Nephron progenitor cell (in vitro differentiated cells): ENCODE data around the gene SLAMF8.

Experiments used
- DNase-seq: peaks from one replicate; pipeline ENCODE4 v3.0.0; 2021
- H3K27ac Mint-ChIP-seq: 2 replicates; pipeline ENCODE4 v1.8.0; 2021; ENCODE audit warnings: mild to moderate bottlenecking, moderate library complexity, mixed read lengths
- H3K27me3 Mint-ChIP-seq: 2 replicates; pipeline ENCODE4 v1.8.0; 2021; ENCODE audit warnings: mild to moderate bottlenecking, low read depth, mixed read lengths; ENCODE audit not compliant: poor library complexity
- H3K36me3 Mint-ChIP-seq: 2 replicates; pipeline ENCODE4 v1.8.0; 2021; ENCODE audit warnings: low read depth, mixed read lengths
- H3K4me1 Mint-ChIP-seq: 2 replicates; pipeline ENCODE4 v1.8.0; 2021; ENCODE audit warnings: mixed read lengths
- H3K4me3 Mint-ChIP-seq: 2 replicates; pipeline ENCODE4 v1.8.0; 2021; ENCODE audit warnings: mild to moderate bottlenecking, moderate library complexity, mixed read lengths
- H3K9me3 Mint-ChIP-seq: 2 replicates; pipeline ENCODE4 v1.8.0; 2021; ENCODE audit warnings: mild to moderate bottlenecking, moderate library complexity, mixed read lengths
- TF ChIP-seq, protein P1 (sequence below): fragments of 200-600 bp; sonication (generic); IDR thresholded peaks from 2 replicates; pipeline ENCODE4 v1.5.0; 2021; ENCODE audit warnings: antibody characterized with exemption

SLAMF8 gene

DNA sequence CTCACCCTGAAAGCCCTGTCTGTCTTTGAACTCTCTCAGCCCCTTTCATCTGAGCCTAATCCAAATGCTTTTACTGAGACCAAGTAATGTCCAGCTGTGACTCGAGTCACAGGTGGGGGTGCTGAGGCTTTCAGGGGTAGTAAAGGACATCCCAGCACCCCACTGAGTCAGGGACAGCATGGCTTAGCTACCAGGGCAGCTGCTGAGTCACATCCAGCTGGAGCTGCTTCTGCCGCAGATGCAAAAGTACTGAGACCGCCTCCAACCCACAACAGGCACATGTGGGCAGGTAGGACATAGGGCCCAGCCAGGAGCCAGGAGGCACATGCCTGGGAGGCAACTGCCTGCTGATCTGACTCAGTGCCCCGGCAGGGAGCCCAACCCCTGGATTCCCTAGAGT lies 42.5 kb downstream of the SLAMF8 start:
- TF ChIP-seq, protein P1, sequence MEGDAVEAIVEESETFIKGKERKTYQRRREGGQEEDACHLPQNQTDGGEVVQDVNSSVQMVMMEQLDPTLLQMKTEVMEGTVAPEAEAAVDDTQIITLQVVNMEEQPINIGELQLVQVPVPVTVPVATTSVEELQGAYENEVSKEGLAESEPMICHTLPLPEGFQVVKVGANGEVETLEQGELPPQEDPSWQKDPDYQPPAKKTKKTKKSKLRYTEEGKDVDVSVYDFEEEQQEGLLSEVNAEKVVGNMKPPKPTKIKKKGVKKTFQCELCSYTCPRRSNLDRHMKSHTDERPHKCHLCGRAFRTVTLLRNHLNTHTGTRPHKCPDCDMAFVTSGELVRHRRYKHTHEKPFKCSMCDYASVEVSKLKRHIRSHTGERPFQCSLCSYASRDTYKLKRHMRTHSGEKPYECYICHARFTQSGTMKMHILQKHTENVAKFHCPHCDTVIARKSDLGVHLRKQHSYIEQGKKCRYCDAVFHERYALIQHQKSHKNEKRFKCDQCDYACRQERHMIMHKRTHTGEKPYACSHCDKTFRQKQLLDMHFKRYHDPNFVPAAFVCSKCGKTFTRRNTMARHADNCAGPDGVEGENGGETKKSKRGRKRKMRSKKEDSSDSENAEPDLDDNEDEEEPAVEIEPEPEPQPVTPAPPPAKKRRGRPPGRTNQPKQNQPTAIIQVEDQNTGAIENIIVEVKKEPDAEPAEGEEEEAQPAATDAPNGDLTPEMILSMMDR = no peak
- H3K36me3 Mint-ChIP-seq = no peaks in the 10 kb centered on the region
- peaks cover 23% of the 10 kb centered on the region for H3K4me1 Mint-ChIP-seq
- H3K27me3 Mint-ChIP-seq = peaks cover 37% of the 10 kb centered on the region
- H3K9me3 Mint-ChIP-seq = no peaks in the 10 kb centered on the region
- no peak overlapping the region for H3K4me3 Mint-ChIP-seq
- no peak overlapping the region for H3K27ac Mint-ChIP-seq
- DNase-seq = no peak

DNA sequence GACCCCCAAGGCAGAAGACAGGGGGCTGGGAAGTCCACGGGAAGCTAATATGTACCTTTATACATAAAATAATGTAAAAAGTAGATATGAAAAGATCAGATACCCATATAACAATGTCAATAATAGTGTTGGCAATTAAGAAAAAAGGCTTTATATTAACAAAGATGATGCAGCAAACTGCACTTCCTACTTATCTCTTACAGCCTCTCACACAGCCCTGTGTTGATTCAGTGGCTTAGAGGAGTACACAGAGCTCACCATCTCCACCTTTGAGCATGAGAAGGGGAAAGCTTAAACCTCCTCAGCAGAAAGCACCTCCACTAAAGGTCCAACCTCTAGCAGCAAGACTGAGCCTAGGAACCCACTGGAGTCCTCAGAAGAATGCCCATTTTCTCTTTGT lies 42.9 kb downstream of the SLAMF8 start:
- H3K27ac Mint-ChIP-seq = no peak overlapping the region
- TF ChIP-seq, protein P1 = no peak
- H3K9me3 Mint-ChIP-seq = no peaks in the 10 kb centered on the region
- peaks cover 41% of the 10 kb centered on the region for H3K27me3 Mint-ChIP-seq
- no peaks in the 10 kb centered on the region for H3K36me3 Mint-ChIP-seq
- DNase-seq = no peak
- H3K4me3 Mint-ChIP-seq = no peak overlapping the region
- H3K4me1 Mint-ChIP-seq = peaks cover 23% of the 10 kb centered on the region

DNA sequence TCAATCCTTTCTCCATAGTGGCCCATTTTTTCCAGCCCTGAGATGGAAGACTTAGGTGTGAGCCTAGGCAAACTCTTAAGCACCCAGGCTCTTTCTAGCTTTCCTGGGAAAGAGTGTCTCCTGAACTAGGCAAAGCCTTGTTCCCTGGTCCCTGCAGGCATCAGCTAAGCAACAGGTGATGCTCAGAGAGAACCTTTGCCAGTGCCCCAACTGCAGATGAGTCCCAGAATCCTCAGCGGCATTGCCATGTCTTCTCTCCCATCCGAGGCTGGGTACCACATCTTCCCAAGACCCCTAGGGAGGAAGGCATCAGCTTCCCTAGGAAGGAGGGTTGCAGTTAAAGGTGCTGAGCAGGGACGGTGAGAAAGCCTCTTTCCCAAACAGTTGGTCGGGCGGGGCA lies 44.0 kb downstream of the SLAMF8 start:
- DNase-seq = no peak
- Mint-ChIP-seq H3K4me1 (peaks cover 21% of the 10 kb centered on the region), H3K4me3 (no peak overlapping the region), H3K27me3 (peaks cover 41% of the 10 kb centered on the region), H3K9me3 (no peaks in the 10 kb centered on the region), H3K36me3 (no peaks in the 10 kb centered on the region), H3K27ac (no peak overlapping the region)
- TF ChIP-seq, protein P1 = no peak

DNA sequence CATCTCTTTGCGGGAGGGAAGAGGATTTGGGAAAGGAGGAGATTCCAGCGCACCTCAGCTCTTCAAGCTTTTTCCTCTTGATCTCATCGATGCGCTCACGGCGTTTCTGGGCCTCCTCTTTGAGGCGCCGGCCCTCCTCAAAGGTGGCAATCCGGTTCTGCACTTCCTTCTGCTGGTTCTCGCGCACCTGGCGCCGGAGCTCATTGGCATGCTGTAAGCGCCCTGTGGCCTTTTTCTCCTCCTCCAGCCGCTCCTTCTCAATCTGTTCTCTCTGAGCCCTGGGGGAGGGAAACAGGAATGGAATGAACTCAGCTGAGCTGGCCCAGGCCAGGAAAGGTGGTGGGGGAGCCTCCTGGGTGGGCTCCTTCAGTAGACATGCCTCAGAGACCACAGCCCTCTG lies 46.2 kb downstream of the SLAMF8 start:
- Mint-ChIP-seq H3K4me1 (peaks cover under 1% of the 10 kb centered on the region), H3K27me3 (peaks cover 37% of the 10 kb centered on the region), H3K36me3 (no peaks in the 10 kb centered on the region), H3K27ac (no peak overlapping the region), H3K9me3 (no peaks in the 10 kb centered on the region), H3K4me3 (no peak overlapping the region)
- no peak for DNase-seq
- TF ChIP-seq, protein P1 = no peak

DNA sequence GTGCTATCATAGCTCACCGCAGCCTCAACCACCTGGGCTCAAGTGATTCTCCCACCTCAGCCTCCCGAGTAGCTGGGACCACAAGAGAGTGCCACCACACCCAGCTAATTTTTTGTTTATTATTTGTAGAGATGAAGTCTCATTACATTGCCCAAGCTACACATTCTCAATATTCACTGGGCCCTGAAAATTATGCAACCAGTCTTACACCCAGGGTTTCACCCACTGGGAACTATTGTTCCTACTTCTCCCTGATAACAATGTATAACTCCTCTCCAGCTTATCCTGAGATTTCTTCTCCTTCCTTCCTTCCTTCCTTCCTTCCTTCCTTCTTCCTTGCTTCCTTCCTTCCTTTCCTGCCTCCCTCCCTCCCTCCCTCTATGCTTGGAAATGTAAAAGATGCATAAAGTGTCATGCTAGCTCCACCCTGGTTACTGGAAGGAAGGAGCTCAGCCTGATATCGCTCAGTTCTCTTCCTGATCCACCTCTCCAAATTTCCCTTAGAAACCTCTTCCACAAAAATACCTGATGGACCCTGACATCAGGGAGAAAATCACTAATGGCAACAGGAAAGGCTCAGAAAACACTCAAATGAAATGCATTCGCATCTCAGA lies 47.0 kb downstream of the SLAMF8 start:
- no peak overlapping the region for H3K27ac Mint-ChIP-seq
- TF ChIP-seq, protein P1 = no peak
- no peaks in the 10 kb centered on the region for H3K36me3 Mint-ChIP-seq
- H3K4me1 Mint-ChIP-seq = no peaks in the 10 kb centered on the region
- peaks cover 36% of the 10 kb centered on the region for H3K27me3 Mint-ChIP-seq
- no peak for DNase-seq
- no peak overlapping the region for H3K4me3 Mint-ChIP-seq
- no peaks in the 10 kb centered on the region for H3K9me3 Mint-ChIP-seq

DNA sequence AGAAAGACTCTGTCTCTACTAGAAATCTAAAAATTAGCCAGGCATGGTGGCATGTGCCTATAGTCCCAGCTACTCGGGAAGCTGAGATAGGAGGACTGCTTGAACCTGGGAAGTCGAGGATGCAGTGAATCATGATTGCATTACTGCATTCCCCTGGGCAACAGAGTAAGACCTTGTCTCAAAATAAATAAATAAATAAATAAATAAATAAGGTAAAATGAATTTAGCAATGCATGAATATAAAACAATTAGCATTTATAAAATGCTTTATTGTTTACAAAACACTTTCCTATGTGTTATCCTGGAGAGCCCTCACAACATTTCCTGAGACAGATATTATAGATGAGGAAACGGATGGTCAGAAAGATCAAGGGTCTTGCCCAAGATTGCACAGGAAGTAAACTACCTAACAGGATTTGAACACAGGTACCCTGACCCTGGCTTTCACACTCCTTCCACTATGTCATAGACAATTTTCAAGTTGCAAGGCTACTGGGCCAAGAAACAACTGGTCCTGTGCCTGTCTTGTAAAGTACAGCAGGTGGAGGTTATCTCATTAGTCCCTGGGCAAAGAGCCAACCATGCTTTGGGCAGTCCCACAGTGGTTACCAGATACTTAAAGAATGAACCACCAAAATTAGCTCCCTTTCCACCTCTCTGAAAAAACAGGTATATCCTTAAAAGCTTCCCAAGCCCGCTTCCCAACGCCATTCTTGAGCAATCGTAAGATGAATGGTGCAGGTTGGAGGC lies 51.2 kb downstream of the SLAMF8 start:
- Mint-ChIP-seq H3K36me3 (no peaks in the 10 kb centered on the region), H3K27ac (no peak overlapping the region), H3K4me1 (no peaks in the 10 kb centered on the region), H3K4me3 (no peak overlapping the region), H3K27me3 (peaks cover 12% of the 10 kb centered on the region), H3K9me3 (no peaks in the 10 kb centered on the region)
- TF ChIP-seq, protein P1 = no peak
- DNase-seq = no peak
